ENCODE results near the gene ARHGEF17.

DNA sequence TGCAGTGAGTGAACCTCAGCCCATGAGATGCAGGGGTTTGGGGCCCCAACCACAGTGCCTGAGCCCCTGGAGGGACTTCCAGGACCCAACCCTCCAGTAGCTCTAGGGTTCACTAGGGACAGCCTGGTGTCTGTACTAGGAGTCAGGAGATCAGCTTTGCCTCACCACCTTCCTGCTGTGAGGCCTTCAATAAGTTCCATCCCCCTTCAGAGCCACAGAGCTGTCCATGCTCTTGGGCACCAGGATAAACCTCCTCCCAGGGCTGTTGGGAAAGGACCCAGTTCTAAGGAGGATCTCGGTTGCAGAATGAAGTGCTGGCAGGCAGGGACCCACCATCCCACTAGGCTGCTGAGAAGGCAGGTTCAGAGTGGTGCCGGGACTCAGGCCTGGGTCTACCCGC lies 9.7 kb downstream of the ARHGEF17 start:
- TF ChIP-seq CTCF (IDR thresholded peaks at IDR 0.05) (no peak), EP300 (IDR thresholded peaks at IDR 0.05; ENCODE audit: low read depth) (no peak), POLR2AphosphoS5 (IDR thresholded peaks at IDR 0.05) (no peak), POLR2A (IDR thresholded peaks at IDR 0.05) (no peak)

Data from transverse colon (tissue), 4 donors.